Uterus (tissue), 2 donors: ENCODE measurements around the gene HSD17B4.

Experiments used
- CTCF ChIP-seq, 4 experiments: fragments of 200-600 bp in 2 of 4; fragments of 450-650 bp in 2 of 4; sonication (generic) in 2 of 4; IDR thresholded peaks; one replicate each; pipeline ENCODE4 v1.5.1; 2016 to 2019; ENCODE audit warnings: antibody characterized with exemption in 4 of 4, mild to moderate bottlenecking in 2 of 4, moderate library complexity in 1 of 4
- POLR2A ChIP-seq, 2 donors: fragments of 450-650 bp; IDR thresholded peaks; one replicate each; pipeline ENCODE4 v1.6.1; 2016; ENCODE audit warnings: antibody characterized with exemption in 2 of 2, mild to moderate bottlenecking in 1 of 2, moderate library complexity in 1 of 2

GRCh38 chr5:119524485-119524884 is 72.2 kb downstream of the HSD17B4 start:
- TF ChIP-seq CTCF (IDR thresholded peaks at IDR 0.05) (no peak), POLR2A (IDR thresholded peaks at IDR 0.05) (no peak)
